HG02610 (cell line): ENCODE measurements around the gene TBX19.

Experiments used
- ATAC-seq: cut with Tn5 transposase; IDR thresholded peaks from one replicate; pipeline ENCODE4 v1.9.1; 2021; ENCODE audit warnings: mild to moderate bottlenecking, moderate library complexity; ENCODE audit not compliant: unreplicated experiment

Gene TBX19

DNA sequence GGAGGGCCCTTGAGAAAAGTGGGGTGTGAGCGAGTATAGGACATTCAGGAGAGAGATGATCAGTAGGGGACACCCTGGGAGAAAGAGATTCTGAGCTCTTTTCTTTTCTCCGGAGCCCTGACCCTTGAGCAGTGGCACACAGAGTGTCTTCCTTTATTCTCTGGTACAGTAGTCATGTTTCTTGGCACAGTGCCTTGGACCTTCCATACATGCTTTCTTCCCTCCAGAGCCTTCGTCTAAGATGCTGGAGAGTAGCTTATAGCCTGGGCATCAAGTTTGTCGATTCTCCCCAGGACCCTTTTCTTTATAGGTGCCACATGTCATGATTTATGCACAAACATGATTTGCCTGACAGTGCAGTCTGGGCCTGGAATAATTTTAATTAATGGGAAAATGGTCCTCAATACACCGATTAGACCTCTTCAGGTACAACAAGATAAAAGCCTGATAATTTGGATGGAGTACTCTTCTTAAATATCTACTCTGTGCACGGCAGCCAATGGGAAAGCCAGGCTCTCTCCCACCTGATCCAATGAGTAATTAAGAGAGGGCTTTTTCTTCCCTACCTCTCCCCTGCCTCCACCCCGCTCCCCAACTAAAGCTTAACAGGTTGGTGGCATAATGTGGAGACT, at the start of gene TBX19:
TSS of gene TBX19 (plus strand) at position 582 of the 632 bp plus-strand sequence. CDS start 214 bp downstream, outside the sequence.
- ATAC-seq, result no peak

DNA sequence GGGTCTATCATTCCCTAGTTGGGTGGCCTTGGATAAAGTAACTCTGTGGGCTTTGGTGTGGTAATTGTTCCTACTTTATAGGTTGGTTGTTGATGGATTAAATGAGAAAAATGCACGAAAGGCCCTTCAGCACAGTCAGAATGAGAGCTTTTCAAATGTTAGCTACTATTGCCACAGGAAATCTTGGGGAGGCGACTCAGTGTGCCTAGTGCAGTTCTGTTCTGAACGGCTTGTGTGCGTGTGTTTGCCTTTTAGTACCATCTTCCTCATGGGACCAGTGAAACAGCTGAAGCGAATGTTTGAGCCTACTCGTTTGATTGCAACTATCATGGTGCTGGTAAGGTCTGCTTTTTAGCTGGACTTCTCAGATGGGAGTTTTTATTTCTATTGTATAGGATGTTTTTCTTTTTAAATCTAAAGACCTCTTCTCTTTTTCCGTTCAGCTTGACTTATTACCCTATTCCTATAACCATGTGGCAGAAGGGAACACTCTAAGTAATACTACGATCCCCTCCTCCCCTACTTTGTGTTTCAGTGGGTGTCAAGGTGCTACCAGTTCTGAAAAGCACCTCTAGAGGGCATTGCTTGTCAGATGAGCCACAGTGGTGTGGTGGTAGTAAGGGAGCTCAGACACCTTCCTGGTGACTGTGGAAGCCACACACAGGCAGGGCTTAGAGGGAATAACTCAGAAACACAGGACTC, 45.7 kb upstream of the TBX19 start:
- peak; percentile 80 for ATAC-seq

DNA sequence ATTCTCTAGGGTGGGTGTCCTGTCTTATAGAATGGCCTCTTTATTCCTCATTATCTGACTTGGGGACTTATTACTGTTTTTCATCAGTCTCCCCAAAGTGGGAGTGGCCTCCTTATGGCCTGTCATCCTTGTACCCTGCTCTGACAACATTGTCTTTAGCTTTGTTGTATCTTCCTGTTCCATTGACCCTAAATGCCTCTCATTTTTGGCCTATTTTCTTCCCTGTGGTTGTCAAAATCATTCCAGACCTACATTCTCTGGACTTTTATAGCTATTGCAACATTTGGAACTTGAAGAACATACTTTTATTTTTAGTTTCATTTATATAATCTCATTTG, 45.2 kb upstream of the TBX19 start:
- ATAC-seq, result peak; percentile 13

DNA sequence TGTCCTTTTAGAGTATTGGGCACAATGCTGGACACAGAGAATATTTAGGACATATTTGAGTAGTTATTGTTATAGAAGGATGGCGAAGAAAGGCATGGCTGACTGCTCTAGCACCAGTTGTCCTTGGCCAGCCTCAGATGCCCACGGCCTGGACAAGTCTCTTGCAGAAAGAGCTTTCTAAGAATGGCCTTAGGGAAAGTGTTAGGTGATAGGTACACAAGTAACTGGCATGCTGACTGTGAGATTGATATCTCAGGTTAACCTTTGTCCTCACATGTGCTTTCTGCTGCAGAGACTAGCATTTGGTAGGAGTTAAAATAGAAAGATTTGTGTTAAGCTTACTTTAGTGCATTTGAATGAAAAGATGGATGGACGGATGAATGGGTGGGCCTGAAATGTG, 44.7 kb upstream of the TBX19 start:
- no peak for ATAC-seq

DNA sequence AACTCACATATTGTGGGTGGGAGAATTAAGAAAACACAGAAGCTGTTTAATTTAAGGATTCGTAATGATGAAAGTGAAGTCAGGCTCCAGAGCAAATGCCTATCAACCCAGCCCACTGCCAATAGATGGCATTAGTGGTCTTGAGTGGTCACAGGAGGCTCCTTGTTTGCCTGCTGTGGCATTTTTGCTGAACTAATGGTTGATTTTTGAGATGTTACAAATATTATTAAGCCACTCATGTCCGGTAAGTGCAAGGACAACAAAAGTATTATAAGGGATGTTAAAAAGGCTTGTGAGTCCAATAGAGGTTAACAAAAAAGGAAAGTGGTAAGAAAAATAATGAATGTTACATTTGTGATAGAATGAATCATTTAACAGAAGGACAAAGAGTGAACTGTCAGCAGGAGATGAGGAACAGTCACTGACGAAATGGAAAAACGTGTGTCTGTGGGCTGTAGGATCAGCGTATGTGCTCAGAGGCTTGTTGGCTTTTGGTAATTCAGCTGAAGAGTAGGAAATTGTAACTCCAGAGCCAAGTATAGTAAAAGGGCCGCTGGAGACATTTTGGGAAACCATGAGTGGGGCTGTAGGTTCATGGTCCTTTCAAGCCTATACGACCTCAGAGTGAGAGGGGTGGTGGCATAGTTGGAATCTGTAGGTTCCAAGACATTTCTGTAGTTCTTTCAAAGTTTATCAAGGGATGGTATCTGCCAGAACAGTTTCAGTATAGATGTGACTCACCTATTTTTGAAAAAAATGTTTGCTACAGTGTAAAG, 43.7 kb upstream of the TBX19 start:
- ATAC-seq, result no peak

DNA sequence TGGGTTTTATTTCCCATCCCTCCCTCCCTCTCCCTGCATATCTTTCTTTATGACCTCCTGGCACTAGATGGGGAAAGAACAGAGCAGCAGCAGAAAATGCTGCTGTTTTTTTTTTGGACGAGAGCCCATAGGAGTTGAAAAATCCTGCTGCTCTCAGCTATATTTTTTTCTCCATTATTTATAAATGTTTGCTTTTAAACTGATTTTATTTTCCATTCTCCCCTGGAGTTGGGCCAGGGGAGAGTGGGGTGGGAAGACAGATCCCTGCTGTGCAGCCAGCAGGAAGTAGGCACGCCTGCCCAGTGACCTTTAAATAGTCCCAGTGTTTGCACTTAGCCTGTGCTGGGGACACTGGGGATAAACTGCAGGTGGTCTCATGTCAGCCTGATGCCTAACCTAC, 37.5 kb upstream of the TBX19 start:
- ATAC-seq, result no peak

DNA sequence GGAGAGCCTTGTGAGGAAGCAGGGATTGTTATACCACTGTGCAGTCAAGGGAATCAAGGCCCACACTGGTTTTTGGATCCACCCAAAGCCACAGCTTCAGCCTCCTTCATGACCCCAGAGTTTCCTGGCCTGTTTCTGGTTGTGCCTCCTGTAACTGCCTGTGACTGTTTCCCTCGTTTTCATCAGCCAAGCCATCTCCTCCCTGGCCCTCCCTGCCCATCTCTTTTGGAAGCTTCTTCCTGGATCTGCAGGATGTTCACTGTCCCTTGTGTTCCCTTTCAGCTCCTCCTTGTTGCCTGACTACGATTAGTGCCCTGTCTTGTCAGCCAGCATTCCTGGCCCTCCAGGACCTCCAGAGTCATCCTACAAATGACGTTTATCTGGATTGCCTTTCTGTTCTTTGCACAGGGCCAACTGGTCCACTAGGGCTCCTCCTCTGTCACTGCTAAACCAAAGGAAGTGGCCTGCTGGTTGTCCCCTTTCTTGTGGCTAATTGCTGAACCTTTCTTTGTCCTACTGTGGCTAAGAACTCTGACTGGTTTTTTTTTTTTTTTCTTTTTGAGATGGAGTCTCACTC, 37.0 kb upstream of the TBX19 start:
- ATAC-seq, result no peak

DNA sequence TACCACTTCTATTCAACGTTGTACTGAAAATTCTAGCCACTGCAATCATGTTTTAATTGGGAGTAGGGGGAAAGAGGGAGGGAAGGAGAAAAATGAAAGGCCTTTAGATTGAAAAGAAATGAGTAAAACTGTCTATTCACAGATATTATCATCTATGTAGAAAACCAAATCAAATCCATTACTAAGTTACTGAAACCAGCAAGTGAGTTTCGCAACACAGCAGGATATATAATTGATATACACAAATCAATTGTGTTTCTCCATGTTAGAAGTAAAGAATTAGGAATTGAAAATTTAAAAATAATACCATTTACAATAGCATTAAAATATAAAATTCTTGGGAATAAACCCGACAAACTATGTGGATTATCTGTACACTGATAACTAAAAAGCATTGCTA, 35.6 kb upstream of the TBX19 start:
- ATAC-seq, result no peak

DNA sequence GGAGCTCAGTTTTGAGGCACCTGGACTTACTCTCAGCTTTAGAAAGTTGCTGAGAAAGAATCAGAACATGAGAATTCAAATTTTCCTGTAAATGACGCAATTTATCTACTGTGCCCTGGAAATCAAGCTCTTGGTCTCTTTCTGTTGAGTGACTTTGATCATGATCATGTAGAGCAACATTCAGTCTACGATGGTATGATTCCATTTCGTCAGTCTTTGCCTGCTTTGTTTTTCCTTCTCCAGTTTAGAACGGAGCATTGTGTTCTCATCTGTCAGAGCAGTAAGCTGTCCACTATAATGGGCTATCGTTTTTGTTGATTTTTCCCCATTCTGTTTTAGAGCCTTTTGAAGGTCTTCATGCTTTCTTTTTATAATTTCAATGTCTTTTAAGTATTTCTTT, 34.2 kb upstream of the TBX19 start:
- no peak for ATAC-seq

DNA sequence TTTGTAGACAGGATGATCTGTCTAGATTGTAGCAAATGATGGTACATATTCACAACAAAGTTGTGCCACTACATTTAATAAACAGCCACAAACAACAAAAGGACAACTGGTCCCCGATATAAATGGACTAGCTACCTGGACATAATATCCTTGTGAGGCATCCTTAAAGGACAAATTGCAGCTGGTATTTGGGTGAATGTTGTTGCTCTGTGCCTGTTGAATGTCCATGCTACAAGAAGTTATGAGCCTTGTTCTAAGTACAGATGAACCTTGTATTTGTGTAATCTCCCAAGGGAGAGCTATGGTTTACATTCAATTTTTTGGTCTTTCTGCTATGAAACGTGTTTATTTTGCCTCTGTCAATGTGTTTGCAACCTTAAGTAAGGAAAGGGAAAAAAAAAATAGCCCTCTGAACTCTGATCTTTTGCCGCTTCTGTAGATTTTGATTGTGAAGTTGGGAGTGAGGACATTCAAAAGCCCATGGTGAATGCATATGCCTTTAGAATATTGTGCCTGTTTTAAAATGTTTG, 28.4 kb upstream of the TBX19 start:
- no peak for ATAC-seq

DNA sequence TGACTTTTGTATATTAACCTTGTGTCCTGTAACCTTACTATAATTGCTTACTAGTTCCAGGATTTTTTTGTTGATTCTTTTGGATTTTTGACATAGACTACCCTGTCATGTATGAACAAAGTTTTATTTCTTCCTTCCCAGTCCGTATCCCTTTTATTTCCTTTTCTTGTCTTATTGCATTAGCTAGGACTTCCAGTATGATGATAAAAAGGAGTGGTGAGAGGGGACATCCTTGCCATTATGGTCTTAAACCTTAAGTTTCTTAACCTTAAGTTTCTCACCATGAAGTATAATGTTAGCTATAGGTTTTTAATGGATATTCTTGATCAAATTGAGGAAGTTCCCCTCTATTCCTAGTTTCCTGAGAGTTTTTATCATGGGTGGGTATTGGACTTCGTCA, 24.5 kb upstream of the TBX19 start:
- no peak for ATAC-seq

DNA sequence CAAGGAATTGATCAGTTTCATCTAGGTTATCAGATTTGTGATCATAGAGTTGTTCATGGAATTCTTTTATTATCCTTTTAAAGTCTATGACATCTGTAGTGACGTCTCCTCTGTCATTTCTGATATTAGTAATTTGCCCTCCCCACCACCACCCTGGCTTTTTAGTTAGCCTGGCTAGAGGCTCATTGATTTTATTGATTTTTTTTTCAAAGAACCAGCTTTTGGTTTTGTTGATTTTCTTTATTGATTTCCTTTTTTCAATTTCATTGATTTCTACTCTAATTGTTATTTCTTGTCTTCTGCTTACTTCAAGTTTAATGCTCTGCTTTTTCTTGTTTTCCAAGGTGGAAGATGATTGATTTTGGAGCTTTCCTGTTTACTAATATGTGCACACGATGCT, 23.3 kb upstream of the TBX19 start:
- ATAC-seq, result no peak

DNA sequence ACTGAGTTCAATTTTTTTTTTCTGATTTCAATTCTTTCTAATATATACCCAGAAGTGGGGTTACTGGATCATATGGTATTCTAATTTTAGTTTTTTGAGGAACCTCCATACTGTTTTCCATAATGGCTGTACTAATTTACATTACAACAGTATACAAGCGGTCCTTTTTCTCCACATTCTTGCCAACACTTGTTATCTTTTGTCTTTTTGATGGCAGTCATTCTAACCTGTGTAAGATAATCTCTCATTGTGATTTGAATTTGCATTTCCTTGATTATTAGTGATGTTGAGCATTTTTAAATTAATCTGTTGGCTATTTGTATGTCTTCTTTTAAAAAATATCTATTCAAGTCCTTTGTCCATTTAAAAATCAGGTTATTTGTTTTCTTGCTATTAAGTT, 21.1 kb upstream of the TBX19 start:
- no peak for ATAC-seq

DNA sequence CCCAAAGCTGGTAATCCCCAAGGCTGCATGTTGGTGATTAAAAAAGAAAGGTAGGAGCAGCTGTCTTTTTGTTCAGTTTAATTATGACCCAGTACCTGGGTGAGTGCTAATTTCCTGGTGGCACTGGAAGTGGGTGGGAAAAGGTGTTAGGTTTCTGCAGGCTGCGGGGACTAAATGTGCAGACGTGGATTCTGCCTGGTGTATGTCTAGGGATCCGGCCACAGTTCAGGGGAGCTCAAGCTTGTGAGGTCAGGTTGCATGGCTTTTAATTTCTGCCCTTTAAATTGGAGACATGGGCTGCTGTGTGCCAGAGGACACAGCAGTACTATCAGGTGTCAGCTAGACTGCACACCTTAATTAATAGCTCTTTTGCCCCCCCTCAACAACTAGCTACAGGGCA, 20.3 kb upstream of the TBX19 start:
- ATAC-seq, result no peak

DNA sequence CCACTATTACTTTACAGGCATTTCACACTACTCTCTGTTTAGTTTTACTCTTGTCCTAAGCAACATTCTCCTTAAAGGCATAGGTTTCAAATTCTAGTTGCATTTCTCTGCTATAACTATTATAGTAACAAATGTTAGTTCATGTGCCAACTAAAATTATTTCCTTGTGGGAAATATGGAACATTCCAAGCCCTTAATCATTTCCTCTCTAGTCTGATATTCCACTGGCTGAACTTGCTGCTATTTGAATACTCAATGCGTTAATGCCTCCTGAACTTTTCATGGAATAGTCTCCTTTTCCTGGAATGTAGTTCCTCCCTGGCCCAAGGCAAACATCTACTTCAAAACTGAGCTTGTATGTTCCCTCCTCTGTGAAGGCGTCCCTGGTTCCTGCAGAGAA, 19.3 kb upstream of the TBX19 start:
- no peak for ATAC-seq

DNA sequence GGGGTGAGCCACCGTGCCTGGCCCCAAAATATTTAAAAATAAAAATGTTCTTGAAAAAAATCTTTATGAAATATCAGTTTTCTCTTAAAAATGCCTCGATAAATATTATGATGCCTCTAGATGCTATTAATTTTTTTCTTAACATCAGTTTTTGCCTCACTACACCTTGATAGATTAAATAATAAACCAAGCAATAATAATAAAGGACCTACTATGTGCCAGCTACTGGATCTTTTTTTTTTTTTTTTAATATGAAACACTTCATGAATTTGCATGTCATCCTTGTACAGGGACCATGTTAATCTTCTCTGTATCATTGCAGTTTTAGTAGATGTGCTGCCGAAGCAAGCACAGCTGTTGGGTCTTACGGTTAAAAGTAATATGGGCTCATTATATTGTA, 17.5 kb upstream of the TBX19 start:
- ATAC-seq, result no peak

DNA sequence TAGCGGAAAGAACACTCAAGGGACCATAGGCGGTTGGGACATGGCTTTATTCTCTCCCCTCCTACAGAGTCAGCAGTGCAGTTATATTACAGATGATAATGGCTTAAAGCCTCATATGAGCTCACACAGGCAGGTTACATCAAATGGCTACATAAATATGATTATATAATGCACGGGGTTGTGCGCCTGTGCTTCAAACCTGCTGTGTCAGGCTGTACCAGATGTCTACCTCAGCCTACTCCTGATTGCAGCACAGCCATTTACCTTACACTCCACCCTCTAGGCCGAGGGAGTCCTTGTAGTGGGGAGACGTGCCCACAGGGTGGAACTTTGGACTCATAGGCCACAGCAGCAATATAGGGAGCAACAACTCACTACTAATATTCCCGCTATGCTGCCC, 16.4 kb upstream of the TBX19 start:
- ATAC-seq, result no peak

DNA sequence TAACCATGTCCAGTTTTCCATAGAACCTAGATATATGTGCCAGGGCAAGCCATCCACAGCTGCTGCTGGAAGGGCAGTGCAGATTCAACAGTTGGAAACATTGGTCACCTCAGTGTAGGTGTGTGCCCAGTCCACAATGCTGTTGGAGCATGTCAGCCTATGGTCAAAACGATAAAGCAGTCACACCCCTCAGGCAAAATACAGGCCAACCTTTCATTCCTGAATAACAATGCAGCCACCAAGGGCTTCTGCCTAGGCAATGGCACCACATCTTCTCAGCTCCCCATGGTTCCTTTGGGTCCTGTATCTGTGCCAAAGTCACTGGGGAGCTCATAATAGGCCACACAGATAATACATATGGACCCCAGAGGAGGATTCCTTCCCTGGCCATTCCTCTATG, 15.1 kb upstream of the TBX19 start:
- ATAC-seq, result no peak

DNA sequence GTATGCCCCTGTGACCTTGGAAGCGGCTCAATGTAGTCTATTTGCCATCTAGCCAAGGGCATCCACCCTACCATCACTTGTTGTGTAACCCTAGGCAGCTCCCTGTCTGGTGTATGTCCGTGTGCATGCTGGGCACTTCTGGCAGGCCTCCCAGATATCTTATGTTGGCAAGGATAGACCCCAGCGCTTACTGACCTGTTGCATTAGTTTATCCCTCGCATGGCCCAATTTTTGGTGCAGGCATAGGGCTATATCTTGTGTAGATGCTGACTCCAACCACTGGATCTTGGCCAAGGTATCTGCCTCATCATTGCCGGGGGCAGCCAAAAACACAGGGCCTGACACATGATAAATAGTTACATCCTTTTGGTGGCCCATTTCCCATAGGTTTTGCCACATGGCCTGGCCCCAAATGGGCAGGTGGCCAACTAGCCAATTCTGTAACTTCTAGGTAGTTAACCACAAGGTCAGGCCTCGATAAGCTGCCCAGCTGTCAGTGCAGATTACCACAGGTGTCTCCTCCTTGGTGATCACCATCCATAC, 14.0 kb upstream of the TBX19 start:
- no peak for ATAC-seq

DNA sequence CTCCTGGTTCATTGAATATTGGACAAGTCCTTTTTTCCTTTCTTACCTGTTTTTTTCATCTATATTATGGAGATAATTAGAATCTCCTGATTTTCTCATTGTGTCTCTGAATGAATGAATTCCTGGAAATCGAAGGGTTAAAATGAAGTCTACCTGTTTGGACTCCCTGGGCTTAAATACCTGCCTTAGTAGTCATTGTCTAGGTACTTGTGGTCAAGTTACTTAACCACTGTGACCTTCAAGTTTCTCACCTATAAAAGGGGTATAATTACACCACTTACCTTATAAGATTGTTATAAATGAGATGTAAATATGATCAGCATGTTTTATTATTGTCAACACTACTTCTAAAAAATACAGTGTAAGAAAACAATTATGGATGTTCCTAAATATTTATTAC, 9.0 kb upstream of the TBX19 start:
- ATAC-seq, result no peak

DNA sequence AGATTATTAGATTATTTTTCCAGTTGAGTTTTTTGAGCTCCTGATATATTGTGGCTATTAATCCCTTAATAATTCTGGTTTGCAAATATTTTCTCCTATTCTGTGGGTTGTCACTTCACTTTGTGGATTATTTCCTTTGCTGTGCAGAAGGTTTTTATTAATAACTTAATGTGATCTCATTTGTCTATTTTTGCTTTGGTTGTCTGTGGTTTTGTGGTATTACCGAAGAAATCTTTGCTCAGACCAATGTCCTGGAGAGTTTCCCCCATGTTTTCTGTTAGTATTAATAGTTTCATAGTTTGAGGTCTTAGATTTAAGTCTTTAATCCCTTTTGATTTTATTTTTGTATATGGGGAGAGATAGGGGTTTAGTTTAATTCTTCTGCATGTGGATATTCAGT, 7.1 kb upstream of the TBX19 start:
- ATAC-seq, result no peak
